IMR-90 (cell line): ENCODE data around the gene AKAP12. TPM values are rescaled to one million over a fixed set of nuclear protein-coding genes. Genes with fewer than 3 reads are reported as not detected.

Source experiments
- ATAC-seq: fragments of 200-7000 bp; cut with Tn5 transposase; 2 replicates; pipeline ENCODE4 v1.9.1; 2020; ENCODE audit warnings: low read depth, mild to moderate bottlenecking, moderate library complexity
- BruUV-seq: library from RNA; stranded (reverse); fragments of 400-500 nt; replicated peaks from 2 replicates; lab custom pipeline; 2021; lab: Mats Ljungman, UMichigan
- CTCF ChIA-PET: fragments of 300-600 bp; formaldehyde crosslinking; extraction: SDS; loops from one replicate; lab custom pipeline; 2021; ENCODE audit warnings: antibody characterized with exemption; lab: Yijun Ruan, JAX
- POLR2A ChIA-PET: fragments of 300-600 bp; sonication (Branson Sonifier 250); formaldehyde crosslinking; loops from one replicate; lab custom pipeline; 2022; ENCODE audit warnings: antibody characterized with exemption; ENCODE audit not compliant: unreplicated experiment; lab: Charles Lee
- DNase-seq: peaks from one replicate; pipeline ENCODE4 v3.0.0; 2013
- H2AFZ ChIP-seq: replicated peaks from 2 replicates; pipeline ENCODE3; 2013; ENCODE audit warnings: low read length, mild to moderate bottlenecking; ENCODE audit not compliant: poor library complexity
- H2AK5ac ChIP-seq: 2 replicates; pipeline ENCODE4 v1.6.1; 2013; ENCODE audit warnings: low read depth, low read length, inconsistent platforms
- H2AK9ac ChIP-seq: replicated peaks from 2 replicates; pipeline ENCODE3; 2013; ENCODE audit warnings: mild to moderate bottlenecking, low read depth, low read length, moderate library complexity; ENCODE audit not compliant: poor library complexity
- H2BK120ac ChIP-seq: 2 replicates; pipeline ENCODE4 v1.6.1; 2013; ENCODE audit warnings: low read depth, low read length, inconsistent platforms
- H2BK15ac ChIP-seq: 3 replicates; pipeline ENCODE4 v1.6.1; 2013; ENCODE audit warnings: low read depth, low read length, inconsistent platforms
- H2BK20ac ChIP-seq: 2 replicates; pipeline ENCODE4 v1.6.1; 2013; ENCODE audit warnings: low read depth, mild to moderate bottlenecking, inconsistent platforms, low read length, moderate library complexity
- H2BK5ac ChIP-seq: 2 replicates; pipeline ENCODE4 v1.6.1; 2013; ENCODE audit warnings: mild to moderate bottlenecking, low read depth, low read length, inconsistent platforms; ENCODE audit not compliant: poor library complexity, severe bottlenecking
- H3K14ac ChIP-seq: replicated peaks from 2 replicates; pipeline ENCODE4 v1.6.1; 2013; ENCODE audit warnings: low read depth, low read length, inconsistent platforms
- H3K18ac ChIP-seq: 2 replicates; pipeline ENCODE4 v1.6.1; 2013; ENCODE audit warnings: low read depth, low read length, control low read depth
- H3K23ac ChIP-seq: 2 replicates; pipeline ENCODE4 v1.6.1; 2013; ENCODE audit warnings: low read depth, low read length, inconsistent platforms
- H3K27ac ChIP-seq: 2 replicates; pipeline ENCODE4 v1.5.1; 2013; ENCODE audit warnings: mild to moderate bottlenecking, control low read depth, low read length; ENCODE audit not compliant: insufficient read depth
- H3K27me3 ChIP-seq: 2 replicates; pipeline ENCODE4 v1.6.1; 2013; ENCODE audit warnings: low read length; ENCODE audit not compliant: control insufficient read depth, insufficient read depth
- H3K36me3 ChIP-seq: 2 replicates; pipeline ENCODE4 v1.6.1; 2013; ENCODE audit warnings: low read length, mixed read lengths; ENCODE audit not compliant: control insufficient read depth, insufficient read depth
- H3K4ac ChIP-seq: 2 replicates; pipeline ENCODE4 v1.6.1; 2013; ENCODE audit warnings: low read depth, low read length, inconsistent platforms
- H3K4me1 ChIP-seq: 2 replicates; pipeline ENCODE4 v1.6.1; 2013; ENCODE audit warnings: low read length, mixed read lengths; ENCODE audit not compliant: control insufficient read depth, insufficient read depth
- H3K4me2 ChIP-seq: 2 replicates; pipeline ENCODE4 v1.6.1; 2013; ENCODE audit warnings: low read depth, mild to moderate bottlenecking, control low read depth, low read length, moderate library complexity
- H3K4me3 ChIP-seq: 2 replicates; pipeline ENCODE4 v1.5.1; 2013; ENCODE audit warnings: low read depth, mild to moderate bottlenecking, control low read depth, low read length, moderate library complexity; ENCODE audit not compliant: insufficient read depth
- H3K56ac ChIP-seq: 2 replicates; pipeline ENCODE4 v1.6.1; 2013; ENCODE audit warnings: low read length, inconsistent platforms; ENCODE audit not compliant: insufficient read depth; ENCODE audit errors: extremely low read depth
- H3K79me1 ChIP-seq, 2 experiments: 2 replicates each; pipeline ENCODE4 v1.6.1; 2013; ENCODE audit warnings: low read length in 2 of 2, inconsistent platforms in 1 of 2, low read depth in 1 of 2
- H3K9ac ChIP-seq: 2 replicates; pipeline ENCODE4 v1.6.1; 2013; ENCODE audit warnings: low read depth, low read length, control low read depth
- H3K9me1 ChIP-seq: 2 replicates; pipeline ENCODE4 v1.6.1; 2013; ENCODE audit warnings: low read length, inconsistent platforms; ENCODE audit not compliant: insufficient read depth
- H3K9me3 ChIP-seq: 2 replicates; pipeline ENCODE4 v1.6.1; 2013; ENCODE audit warnings: low read length; ENCODE audit not compliant: control insufficient read depth, insufficient read depth
- H4K20me1 ChIP-seq: 2 replicates; pipeline ENCODE4 v1.6.1; 2013; ENCODE audit warnings: low read length, inconsistent platforms; ENCODE audit not compliant: insufficient read depth
- H4K5ac ChIP-seq: 2 replicates; pipeline ENCODE4 v1.6.1; 2013; ENCODE audit warnings: mild to moderate bottlenecking, low read depth, low read length, control low read depth
- H4K8ac ChIP-seq, 2 experiments: 2 replicates each; pipeline ENCODE4 v1.6.1; 2013; ENCODE audit warnings: low read depth in 2 of 2, low read length in 2 of 2, control low read depth in 1 of 2, inconsistent platforms in 1 of 2
- H4K91ac ChIP-seq: 2 replicates; pipeline ENCODE4 v1.6.1; 2013; ENCODE audit warnings: low read depth, low read length, inconsistent platforms; ENCODE audit not compliant: insufficient read depth
- BHLHE40 ChIP-seq: fragments of 150-350 bp; IDR thresholded peaks from 2 replicates; pipeline ENCODE4 v1.6.1; 2016; ENCODE audit warnings: mild to moderate bottlenecking, low read depth, low read length
- CEBPB ChIP-seq: IDR thresholded peaks from 2 replicates; pipeline ENCODE4 v1.6.1; 2012; ENCODE audit warnings: low read depth, low read length, improper control_type of control experiment
- CHD1 ChIP-seq: IDR thresholded peaks from 2 replicates; pipeline ENCODE4 v1.6.1; 2012; ENCODE audit warnings: low read depth, low read length, improper control_type of control experiment
- FOS ChIP-seq: fragments of 150-350 bp; IDR thresholded peaks from 2 replicates; pipeline ENCODE4 v1.6.1; 2016; ENCODE audit warnings: low read depth, low read length
- MAFK ChIP-seq: IDR thresholded peaks from 2 replicates; pipeline ENCODE4 v1.6.1; 2012; ENCODE audit warnings: low read depth, low read length, improper control_type of control experiment
- MAZ ChIP-seq: IDR thresholded peaks from 2 replicates; pipeline ENCODE4 v1.6.1; 2012; ENCODE audit warnings: low read depth, mild to moderate bottlenecking, low read length, improper control_type of control experiment, moderate library complexity, borderline replicate concordance
- MXI1 ChIP-seq: IDR thresholded peaks from 2 replicates; pipeline ENCODE4 v1.6.1; 2012; ENCODE audit warnings: low read depth, mild to moderate bottlenecking, low read length, moderate library complexity, borderline replicate concordance
- NFE2L2 ChIP-seq: fragments of 150-350 bp; IDR thresholded peaks from 2 replicates; pipeline ENCODE4 v1.6.1; 2016; ENCODE audit warnings: low read depth, mild to moderate bottlenecking, low read length
- POLR2A ChIP-seq: IDR thresholded peaks from 2 replicates; pipeline ENCODE4 v1.6.1; 2012; ENCODE audit warnings: mild to moderate bottlenecking, low read depth, low read length
- RAD21 ChIP-seq: IDR thresholded peaks from 2 replicates; pipeline ENCODE4 v1.6.1; 2012; ENCODE audit warnings: low read length, improper control_type of control experiment
- RCOR1 ChIP-seq: IDR thresholded peaks from 2 replicates; pipeline ENCODE4 v1.6.1; 2012; ENCODE audit warnings: mild to moderate bottlenecking, low read length, improper control_type of control experiment; ENCODE audit not compliant: insufficient replicate concordance
- RFX5 ChIP-seq: IDR thresholded peaks from 2 replicates; pipeline ENCODE4 v1.8.0; 2012; ENCODE audit warnings: low read depth, mild to moderate bottlenecking, low read length, moderate library complexity
- SMC3 ChIP-seq: fragments of 150-350 bp; IDR thresholded peaks from 2 replicates; pipeline ENCODE4 v1.6.1; 2016; ENCODE audit warnings: low read depth, mild to moderate bottlenecking, antibody characterized with exemption, low read length, moderate library complexity
- WGBS, 2 experiments: methylation state at CpG; one replicate each; pipeline versions ENCODE4 v1.1.5 to v1.1.7; 2013; ENCODE audit warnings: missing lambda C conversion rate in 2 of 2; ENCODE audit not compliant: insufficient read length in 1 of 2; ENCODE audit errors: extremely low coverage in 2 of 2; 5-methylcytosine and 5-hydroxymethylcytosine counted together
- dilution Hi-C: fragments of 300-500 bp; cut with HindIII; formaldehyde crosslinking; loops from one replicate; pipeline ENCODE4 v1.14.3; 2018; ENCODE audit warnings: low sequenced_read_pairs; ENCODE audit not compliant: unreplicated experiment
- in situ Hi-C: fragments of 300-500 bp; cut with MboI; formaldehyde crosslinking; loops from 3 replicates; pipeline ENCODE4 v1.14.3; 2019; ENCODE audit warnings: low sequenced_read_pairs, inconsistent platforms, mixed read lengths
- intact Hi-C: fragments of 100-400 bp; cut with micrococcal nuclease; formaldehyde crosslinking; loops from 2 replicates; pipeline ENCODE4 v1.10.0; 2022
- polyA plus RNA-seq, 3 experiments: library from polyadenylated mRNA; depleted of rRNA; stranded (reverse); fragments of >200 nt; gene quantifications; 2 replicates each; pipeline ENCODE4 v1.2.3, GENCODE V29; 2012; ENCODE audit warnings: low replicate concordance in 1 of 3
- total RNA-seq: library from RNA; depleted of rRNA; stranded (reverse); fragments of >200 nt; gene quantifications from 2 replicates; pipeline ENCODE4 v1.2.3, GENCODE V29; 2012
- TF ChIP-seq, protein P1 (sequence below): fragments of 150-350 bp; IDR thresholded peaks from 2 replicates; pipeline ENCODE4 v1.6.1; 2017; ENCODE audit warnings: mild to moderate bottlenecking, antibody characterized with exemption, low read length, low read depth
- TF ChIP-seq, protein P2 (sequence below): fragments of 150-350 bp; IDR thresholded peaks from 2 replicates; pipeline ENCODE4 v1.6.1; 2016; ENCODE audit warnings: low read depth, mild to moderate bottlenecking, low read length, moderate library complexity, borderline replicate concordance

Gene AKAP12
- total and polyA plus RNA-seq, 2 of the 4 experiments (the other 2 are of a cell fraction): 56.0 to 118 TPM

DNA sequence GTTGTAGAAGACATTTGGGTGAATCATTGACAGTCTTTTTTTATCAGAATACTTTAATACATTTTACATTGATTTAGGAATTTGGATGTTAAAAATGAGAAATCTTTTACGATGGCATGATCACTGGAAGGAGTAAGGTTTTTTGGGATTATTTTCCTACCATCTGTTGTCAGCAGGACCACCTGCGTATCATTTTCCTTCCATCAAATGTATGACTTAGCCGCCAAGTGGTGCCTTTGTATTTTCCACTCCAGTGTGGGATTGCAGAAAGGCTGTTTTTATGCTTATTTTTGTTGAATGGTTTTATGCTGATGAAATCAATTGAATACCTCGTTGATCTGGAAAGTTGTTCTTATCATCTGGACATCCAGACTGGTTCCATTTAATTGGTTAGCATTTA is 35.8 kb downstream of the AKAP12 start:
- Histone ChIP-seq H3K79me1 (peaks cover 0 to 4% of the 10 kb centered on the region in 2 experiments; a peak in 1 of 4 replicates), H2BK15ac (no peak overlapping the region), H2BK5ac (no peak overlapping the region), H4K91ac (no peak overlapping the region), H3K4me1 (no peaks in the 10 kb centered on the region), H3K4ac (no peak overlapping the region), H3K4me2 (no peak overlapping the region), H2BK120ac (no peak overlapping the region), H3K56ac (no peak overlapping the region), H4K8ac (no peak overlapping the region), H3K9ac (no peak overlapping the region), H2AK5ac (no peak overlapping the region), H4K20me1 (no peaks in the 10 kb centered on the region), H3K9me1 (no peaks in the 10 kb centered on the region), H2AFZ (no peak overlapping the region), H3K18ac (no peak overlapping the region), H3K36me3 (no peaks in the 10 kb centered on the region; the same call in 1 of the 2 replicates), H3K27me3 (no peaks in the 10 kb centered on the region), H3K4me3 (no peak overlapping the region), H3K23ac (no peak overlapping the region), H3K27ac (no peak overlapping the region), H3K14ac (no peak overlapping the region), H2AK9ac (no peak overlapping the region), H3K9me3 (no peaks in the 10 kb centered on the region), H4K5ac (no peak overlapping the region), H2BK20ac (no peak overlapping the region)
- in situ Hi-C loops (no loop called here), intact Hi-C loops (no loop called here), dilution Hi-C loops (no loop called here)
- TF ChIP-seq NFE2L2: no peak
- TF ChIP-seq, protein P1, sequence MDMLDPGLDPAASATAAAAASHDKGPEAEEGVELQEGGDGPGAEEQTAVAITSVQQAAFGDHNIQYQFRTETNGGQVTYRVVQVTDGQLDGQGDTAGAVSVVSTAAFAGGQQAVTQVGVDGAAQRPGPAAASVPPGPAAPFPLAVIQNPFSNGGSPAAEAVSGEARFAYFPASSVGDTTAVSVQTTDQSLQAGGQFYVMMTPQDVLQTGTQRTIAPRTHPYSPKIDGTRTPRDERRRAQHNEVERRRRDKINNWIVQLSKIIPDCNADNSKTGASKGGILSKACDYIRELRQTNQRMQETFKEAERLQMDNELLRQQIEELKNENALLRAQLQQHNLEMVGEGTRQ: no peak
- no peak for TF ChIP-seq CEBPB
- no peak for TF ChIP-seq MAFK
- no peak for TF ChIP-seq POLR2A
- no peak for TF ChIP-seq RFX5
- no peak for TF ChIP-seq BHLHE40
- TF ChIP-seq, protein P2, sequence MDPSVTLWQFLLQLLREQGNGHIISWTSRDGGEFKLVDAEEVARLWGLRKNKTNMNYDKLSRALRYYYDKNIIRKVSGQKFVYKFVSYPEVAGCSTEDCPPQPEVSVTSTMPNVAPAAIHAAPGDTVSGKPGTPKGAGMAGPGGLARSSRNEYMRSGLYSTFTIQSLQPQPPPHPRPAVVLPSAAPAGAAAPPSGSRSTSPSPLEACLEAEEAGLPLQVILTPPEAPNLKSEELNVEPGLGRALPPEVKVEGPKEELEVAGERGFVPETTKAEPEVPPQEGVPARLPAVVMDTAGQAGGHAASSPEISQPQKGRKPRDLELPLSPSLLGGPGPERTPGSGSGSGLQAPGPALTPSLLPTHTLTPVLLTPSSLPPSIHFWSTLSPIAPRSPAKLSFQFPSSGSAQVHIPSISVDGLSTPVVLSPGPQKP: no peak
- no peak for TF ChIP-seq MAZ
- no peak for TF ChIP-seq MXI1
- TF ChIP-seq RCOR1: no peak
- TF ChIP-seq SMC3: no peak
- no peak for TF ChIP-seq RAD21
- no peak for TF ChIP-seq CHD1
- no peak for TF ChIP-seq FOS
- BruUV-seq: no TSS peak
- POLR2A ChIA-PET: no interaction called here
- WGBS, 2 experiments: no CpG with 5 or more reads among the region's 4 CpGs
- CTCF ChIA-PET: no interaction called here
- ATAC-seq: no peak
- no peak for DNase-seq
